GM18517 (cell line): ENCODE measurements around the gene DAPK3.
"Not testable (repeated sequence)": the region's sequence is repeated elsewhere in the genome, so short reads cannot be mapped to it uniquely, and the experiment has no call there.

Experiments
- ATAC-seq: cut with Tn5 transposase; IDR thresholded peaks from one replicate; pipeline ENCODE4 v1.9.1; 2021; ENCODE audit warnings: mild to moderate bottlenecking, moderate library complexity; ENCODE audit not compliant: unreplicated experiment

Gene DAPK3

DNA sequence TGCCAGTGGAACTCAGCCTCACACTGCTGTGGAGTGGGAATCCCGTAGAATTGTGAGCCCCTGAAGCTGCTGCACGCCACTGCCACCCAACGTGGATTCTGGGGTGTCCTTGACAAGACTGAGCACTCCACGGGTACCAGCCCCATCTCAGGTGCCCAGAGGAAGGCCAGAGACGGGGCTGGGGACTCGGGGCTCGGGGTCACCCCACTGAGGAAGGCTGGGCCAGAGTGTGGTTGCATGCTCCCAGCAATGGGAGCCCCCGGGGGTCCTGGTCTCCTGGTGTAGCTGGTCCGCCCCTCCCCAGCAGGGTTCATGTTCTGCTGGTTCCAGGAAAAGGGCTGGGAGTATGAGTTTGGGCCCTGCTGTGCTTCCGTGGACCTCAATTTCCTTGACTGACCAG lies 15.2 kb downstream of the DAPK3 start:
- ATAC-seq, result no peak

DNA sequence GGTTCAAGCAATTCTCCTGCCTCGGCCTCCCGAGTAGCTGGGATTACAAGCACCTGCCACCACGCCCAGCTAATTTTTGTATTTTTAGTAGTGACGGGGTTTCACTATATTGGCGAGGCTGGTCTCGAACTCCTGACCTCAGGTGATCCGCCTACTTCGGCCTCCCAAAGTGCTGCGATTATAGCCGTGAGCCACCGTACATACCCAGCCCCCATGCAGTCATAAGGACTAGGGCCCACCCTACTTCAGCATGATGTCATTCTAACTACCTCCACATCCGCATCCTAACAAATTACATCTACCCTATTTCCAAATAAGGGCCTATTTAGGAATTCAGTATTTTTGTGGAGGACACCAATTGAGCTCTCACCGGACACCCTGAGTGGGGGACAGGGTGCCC lies 15.6 kb downstream of the DAPK3 start:
- not testable (repeated sequence) for ATAC-seq

- ATAC-seq, result no peak
Measured at GRCh38 chr19:3954107-3954506, 16.8 kb downstream of the DAPK3 start.

- not testable (repeated sequence) for ATAC-seq
Measured at GRCh38 chr19:3952755-3953276, 18.1 kb downstream of the DAPK3 start.

DNA sequence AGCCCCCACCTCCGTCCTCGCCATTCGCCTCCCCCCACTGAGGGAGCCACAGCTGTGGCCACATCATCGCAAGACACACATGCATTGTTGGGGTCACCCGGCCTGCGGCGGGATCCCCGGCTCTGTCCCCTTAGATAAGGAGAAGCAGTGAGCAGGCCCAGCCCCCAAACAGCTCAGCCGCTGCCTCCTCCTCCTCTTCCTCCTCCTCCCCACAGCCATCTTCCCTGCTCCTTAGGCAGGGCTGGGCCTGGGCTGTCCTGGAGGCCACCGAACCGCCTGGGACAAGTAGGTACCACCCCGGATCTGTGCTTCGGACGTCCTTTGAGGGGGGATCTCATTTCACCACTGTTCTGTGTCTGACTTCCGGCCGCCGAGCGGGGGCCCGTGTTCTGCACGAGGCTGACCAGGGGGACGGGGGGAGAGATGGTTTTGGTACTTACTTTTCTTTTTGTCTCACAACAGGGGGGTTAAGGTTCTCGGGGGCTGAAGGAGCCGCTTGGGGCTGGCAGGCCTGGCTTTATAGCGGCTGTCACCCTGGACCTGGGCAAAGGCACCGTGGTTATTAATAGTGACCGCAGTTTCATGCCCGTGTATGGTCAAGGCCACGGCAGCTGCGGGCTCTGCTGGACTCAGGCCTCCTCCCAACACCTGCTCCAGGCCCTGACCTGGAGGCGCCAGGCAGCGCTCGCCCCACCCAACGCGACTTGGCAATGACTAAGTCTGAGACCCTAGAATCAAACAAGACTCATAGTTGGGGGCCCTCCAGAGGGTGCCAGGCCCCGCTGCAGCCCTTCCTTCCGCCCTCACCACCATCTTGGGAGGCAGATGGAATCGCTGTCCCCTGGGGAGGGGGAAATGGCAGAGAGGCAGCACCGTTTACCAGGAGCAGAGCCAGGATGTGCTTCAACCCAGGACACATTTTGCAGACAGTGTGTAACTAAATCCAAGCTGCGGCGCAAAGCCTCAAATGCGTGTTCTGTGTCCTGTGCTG lies 19.7 kb downstream of the DAPK3 start:
- ATAC-seq, result no peak

DNA sequence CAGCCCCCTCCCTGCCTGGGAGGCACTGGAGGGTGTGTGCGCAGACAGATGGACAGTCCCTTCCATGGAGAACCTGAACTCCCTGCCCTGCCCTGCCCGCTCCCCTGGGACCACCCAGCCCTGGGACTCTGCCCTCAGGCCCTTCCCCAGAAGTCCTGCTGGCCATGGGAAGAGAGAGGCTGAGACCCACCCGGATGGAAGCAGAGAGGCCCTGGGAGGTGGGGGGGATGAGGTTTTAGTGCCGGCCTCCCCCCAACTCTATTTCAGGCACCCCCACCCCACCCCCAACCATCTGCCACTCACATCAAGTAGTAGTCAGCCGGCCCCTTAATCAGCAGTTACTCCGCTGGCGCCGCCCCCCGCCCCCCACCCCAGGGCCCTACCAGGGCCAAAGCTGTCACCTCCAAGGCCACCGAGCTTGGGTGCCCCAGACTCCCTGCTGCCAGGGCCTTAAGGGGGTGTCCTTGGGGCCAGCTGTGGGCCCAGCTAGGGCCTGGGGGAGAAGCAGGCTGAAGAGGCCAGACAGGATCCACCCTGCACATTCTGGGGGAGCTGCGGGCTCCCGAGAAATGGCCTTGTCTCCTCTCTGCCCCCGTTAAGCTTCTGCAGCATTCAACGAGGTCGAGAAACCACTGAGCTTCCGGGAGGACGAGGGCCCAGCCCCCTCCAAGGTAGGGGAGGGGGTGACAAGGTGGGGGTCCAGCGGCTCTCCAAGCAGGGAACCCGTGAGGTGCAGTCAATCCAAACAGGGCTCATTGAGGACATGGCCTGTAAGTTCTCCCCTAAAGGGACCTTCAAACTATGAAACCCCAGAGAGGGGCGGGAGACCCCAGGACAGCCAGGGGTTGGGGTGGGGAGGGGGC lies 20.7 kb downstream of the DAPK3 start:
- no peak for ATAC-seq

GRCh38 chr19:3949294-3949693 lies 21.6 kb downstream of the DAPK3 start:
- no peak for ATAC-seq

- ATAC-seq, result not testable (repeated sequence)
Measured at GRCh38 chr19:3947316-3947933, 23.5 kb downstream of the DAPK3 start.

GRCh38 chr19:3945838-3946237 lies 25.1 kb downstream of the DAPK3 start:
- ATAC-seq, result no peak

DNA sequence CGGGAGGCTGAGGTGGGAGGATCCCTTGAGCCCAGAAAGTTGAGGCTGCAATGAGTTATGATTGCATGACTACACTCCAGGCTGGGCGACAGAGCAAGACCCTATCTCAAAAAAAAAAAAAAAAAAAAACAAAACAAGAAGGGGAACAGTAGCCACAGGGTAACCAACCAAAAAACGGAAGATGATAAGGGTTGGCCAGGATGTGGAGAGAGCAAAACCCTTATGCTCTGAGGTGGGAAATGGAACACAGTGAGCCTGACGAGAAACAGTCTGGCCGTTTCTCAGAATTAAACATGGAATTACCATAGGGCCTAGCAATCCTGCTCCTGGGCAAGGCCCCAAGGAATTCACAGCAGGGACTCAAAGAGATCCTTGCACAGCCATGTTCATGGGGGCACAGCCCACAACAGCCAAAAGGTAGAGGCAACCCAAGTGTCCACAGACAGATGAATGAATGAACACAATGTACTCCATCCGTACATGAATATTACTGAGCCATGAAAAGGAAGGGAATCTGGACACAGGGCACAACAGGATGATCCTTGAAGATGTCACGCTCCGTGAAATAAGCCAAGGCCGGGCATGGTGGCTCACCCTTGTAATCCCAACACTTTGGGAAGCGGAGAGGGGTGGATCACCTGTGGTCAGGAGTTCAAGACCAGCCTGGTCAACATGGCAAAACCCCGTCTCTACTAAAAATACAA lies 26.7 kb downstream of the DAPK3 start:
- ATAC-seq, result no peak

GRCh38 chr19:3942790-3943409 lies 28.0 kb downstream of the DAPK3 start:
- no peak for ATAC-seq

DNA sequence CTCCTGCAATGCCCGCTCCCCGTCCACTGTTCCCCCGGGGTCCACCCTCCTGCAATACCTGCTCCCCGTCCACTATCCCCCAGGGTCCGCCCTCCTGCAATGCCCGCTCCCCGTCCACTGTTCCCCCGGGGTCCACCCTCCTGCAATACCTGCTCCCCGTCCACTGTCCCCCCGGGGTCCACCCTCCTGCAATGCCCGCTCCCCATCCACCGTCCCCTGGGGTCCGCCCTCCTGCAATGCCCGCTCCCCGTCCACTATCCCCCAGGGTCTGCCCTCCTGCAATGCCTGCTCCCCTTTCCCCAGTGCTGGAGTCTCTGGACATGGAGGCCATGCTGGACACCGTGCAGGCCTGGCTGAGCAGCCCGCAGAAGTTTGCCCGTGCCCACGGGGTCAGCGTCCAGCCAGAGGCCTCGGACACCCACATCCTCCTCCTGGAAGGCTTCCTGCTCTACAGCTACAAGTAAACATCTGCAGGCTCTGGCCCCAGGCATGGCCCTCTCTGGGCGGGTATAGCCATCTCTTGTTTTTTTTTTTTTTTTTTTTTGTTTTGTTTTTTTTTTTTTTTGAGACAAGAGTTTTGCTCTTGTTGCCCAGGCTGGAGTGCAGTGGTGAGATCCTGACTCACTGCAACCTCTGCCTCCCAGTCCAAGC lies 32.5 kb downstream of the DAPK3 start:
- ATAC-seq, result not testable (repeated sequence)

DNA sequence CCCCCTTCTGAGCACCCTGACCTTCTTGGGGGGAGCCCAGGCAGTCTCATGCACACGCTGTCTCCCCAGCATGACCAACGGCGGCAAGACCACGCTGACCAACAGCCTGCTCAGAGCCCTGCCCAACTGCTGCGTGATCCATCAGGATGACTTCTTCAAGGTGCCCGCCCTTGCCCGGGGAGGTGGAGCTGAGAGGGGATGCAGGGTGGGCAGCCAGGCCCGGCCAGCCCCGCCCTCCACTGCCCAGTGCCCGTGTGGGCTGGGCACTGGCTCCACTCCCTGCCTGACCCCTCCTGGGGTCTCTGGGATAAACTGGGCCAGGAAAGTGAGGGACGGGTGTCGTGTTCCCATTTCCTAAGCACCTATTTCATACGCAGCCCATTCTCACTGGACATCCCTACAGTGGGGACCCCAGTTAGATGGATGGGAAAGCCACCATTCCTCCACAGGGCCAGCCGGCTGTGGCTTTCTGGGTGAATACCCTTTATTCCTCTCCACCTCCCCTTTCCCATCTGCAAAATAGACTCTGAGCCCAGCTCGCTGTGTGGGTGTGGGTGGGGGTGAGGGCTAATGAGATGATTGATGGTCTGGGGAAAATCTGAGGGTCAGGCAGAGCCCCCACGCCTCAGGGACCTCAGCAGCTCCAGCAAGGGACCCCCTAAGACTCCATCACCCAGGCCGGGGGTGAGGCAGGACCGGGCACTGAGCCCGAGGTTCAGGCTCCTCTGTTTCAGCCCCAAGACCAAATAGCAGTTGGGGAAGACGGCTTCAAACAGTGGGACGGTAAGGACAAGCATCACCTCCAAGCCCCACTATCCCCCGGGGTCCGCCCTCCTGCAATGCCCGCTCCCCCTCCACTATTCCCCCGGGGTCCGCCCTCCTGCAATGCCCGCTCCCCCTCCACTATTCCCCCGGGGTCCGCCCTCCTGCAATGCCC lies 34.1 kb downstream of the DAPK3 start:
- ATAC-seq, result no peak

- no peak for ATAC-seq
Measured at GRCh38 chr19:3932931-3933810, 37.7 kb downstream of the DAPK3 start, which contains the start of gene NMRK2. Gene NMRK2 (plus strand): TSS chr19:3933069. CDS start chr19:3933672, 603 bp downstream.

DNA sequence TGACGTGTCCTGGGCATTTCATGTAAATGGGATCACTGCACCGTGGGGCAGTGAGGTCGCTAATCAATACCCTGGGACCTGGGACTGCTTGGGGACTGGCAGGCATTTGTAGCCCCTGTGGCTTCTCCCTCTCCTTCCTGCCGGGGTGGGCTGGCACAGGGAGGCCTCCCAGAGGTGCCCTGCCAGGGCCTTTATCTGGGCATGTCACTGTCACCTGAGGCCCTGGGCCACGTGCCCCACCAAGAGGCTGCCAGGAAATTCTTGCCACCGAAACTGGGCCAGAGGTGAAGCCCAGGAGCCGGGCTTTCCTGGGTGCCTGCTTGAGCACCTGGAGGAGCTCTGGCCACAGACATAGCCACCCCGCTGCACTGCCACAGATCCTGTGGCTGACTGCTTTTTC lies 39.9 kb downstream of the DAPK3 start:
- ATAC-seq, result no peak

GRCh38 chr19:3923912-3924311 lies 47.0 kb downstream of the DAPK3 start:
- ATAC-seq, result no peak

DNA sequence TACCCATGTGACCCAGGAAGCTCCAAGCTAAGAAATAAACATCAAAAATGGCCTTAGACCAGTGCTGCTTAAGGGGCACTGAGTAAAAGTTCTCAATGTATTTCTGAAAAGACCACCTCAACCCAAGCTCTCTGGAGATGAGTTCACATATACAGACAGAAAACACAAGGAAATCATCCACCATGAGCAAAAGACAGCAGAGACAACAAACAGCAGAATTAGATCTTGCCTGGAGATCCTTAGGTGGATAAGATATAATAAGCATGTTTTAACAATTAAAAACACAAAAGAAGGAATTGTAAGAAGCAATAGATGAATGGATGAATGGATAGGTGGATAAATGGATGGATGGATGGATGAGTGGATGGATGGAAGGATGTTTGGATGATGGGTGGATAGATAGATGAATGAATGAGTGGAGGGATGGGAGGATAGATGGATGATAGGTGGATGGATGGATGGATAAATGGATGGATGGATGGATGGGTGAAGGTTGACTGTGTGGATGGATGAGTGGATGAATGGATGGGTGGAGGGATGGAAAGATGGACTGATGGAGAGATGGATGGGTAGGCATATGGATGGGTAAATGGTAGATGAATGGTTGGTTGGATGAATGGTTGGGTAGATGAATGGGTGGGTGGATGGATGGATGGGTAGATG lies 47.7 kb downstream of the DAPK3 start:
- ATAC-seq, result no peak
